K562 (cell line): ENCODE measurements around the gene LZTR1. TPM values are rescaled to one million over a fixed set of nuclear protein-coding genes. Genes with fewer than 3 reads are reported as not detected.

Experiments
- ELF1 ChIP-seq: fragments of 200-800 bp; sonication (Bioruptor generic); IDR thresholded peaks from 2 replicates; pipeline ENCODE4 v1.6.1; 2016; ENCODE audit warnings: missing genetic modification characterization, missing compliant biosample characterization
- MED1 ChIP-seq: sonication (generic); formaldehyde crosslinking; IDR thresholded peaks from 2 replicates; pipeline ENCODE4 v1.8.1; 2023; ENCODE audit warnings: missing genetic modification reagents, borderline replicate concordance
- SPI1 ChIP-seq: IDR thresholded peaks from 2 replicates; pipeline ENCODE4 v1.6.1; 2011; ENCODE audit warnings: low read depth, low read length, control low read depth, borderline replicate concordance
- ZNF384 ChIP-seq: IDR thresholded peaks from 2 replicates; pipeline ENCODE4 v1.6.1; 2012; ENCODE audit warnings: low read depth, low read length, improper control_type of control experiment
- polyA plus RNA-seq, 8 experiments: library from polyadenylated mRNA; depleted of rRNA in 4 of 8; stranded (reverse) in 5 of 8; unstranded in 3 of 8; fragments of >200 nt; fragmentation: Nextera tagmentation in 2 of 8; fragmentation: Illumina TruSeq in 1 of 8; extraction: Ambion mirVana in 2 of 8; extraction: Trizol in 1 of 8; gene quantifications; 2 replicates each; pipeline versions ENCODE4 v1.2.1 to v1.2.3, GENCODE V29; 2011 to 2014; ENCODE audit warnings: inconsistent platforms in 1 of 8, missing spikeins in 1 of 8
- total RNA-seq, 7 experiments: library from RNA; depleted of rRNA in 6 of 7; stranded (reverse); fragments of >200 nt in 6 of 7; fragmentation: Illumina TruSeq in 2 of 7; extraction: Trizol in 2 of 7; gene quantifications; 2 replicates each; pipeline versions ENCODE4 v1.2.1 to v1.2.3, GENCODE V29; 2011 to 2021; ENCODE audit warnings: low replicate concordance in 1 of 7
- TF ChIP-seq, protein P1 (sequence below): sonication (generic); formaldehyde crosslinking; IDR thresholded peaks from 2 replicates; pipeline ENCODE4 v1.8.0; 2022; ENCODE audit warnings: missing genetic modification reagents, mild to moderate bottlenecking, borderline replicate concordance
- TF ChIP-seq, protein P2 (sequence below): sonication (generic); formaldehyde crosslinking; IDR thresholded peaks from 2 replicates; pipeline ENCODE4 v1.8.1; 2023; ENCODE audit warnings: mild to moderate bottlenecking, missing genetic modification reagents
- TF ChIP-seq, protein P3 (sequence below): fragments of 250-450 bp; sonication (Bioruptor Pico); IDR thresholded peaks from 2 replicates; pipeline ENCODE4 v1.4.0; 2020; ENCODE audit warnings: borderline replicate concordance
- TF ChIP-seq, protein P4 (sequence below), 2 experiments: IDR thresholded peaks in 1 of 2; conservative IDR thresholded peaks in 1 of 2; 2 replicates each; pipeline ENCODE4 v1.6.1; 2016; ENCODE audit warnings: low read depth in 2 of 2, mild to moderate bottlenecking in 1 of 2, missing compliant biosample characterization in 1 of 2, missing genetic modification characterization in 1 of 2, moderate library complexity in 1 of 2
- TF ChIP-seq, protein P5 (sequence below): fragments of 450-650 bp; IDR thresholded peaks from 2 replicates; pipeline ENCODE4 v1.6.1; 2016; ENCODE audit warnings: borderline replicate concordance
- TF ChIP-seq, protein P6 (sequence below): fragments of 250-450 bp; sonication (Bioruptor Pico); IDR thresholded peaks from 2 replicates; pipeline ENCODE4 v1.6.1; 2021; ENCODE audit warnings: mild to moderate bottlenecking
- TF ChIP-seq, protein P7 (sequence below): fragments of 450-650 bp; IDR thresholded peaks from 2 replicates; pipeline ENCODE4 v1.7.0; 2016; ENCODE audit warnings: borderline replicate concordance

The LZTR1 gene
- total and polyA plus RNA-seq, 9 of the 15 experiments (the other 6 are each of a cell fraction or from before 2014, with no cell fraction given) = 2.2 to 135 (median 63.0) TPM

DNA sequence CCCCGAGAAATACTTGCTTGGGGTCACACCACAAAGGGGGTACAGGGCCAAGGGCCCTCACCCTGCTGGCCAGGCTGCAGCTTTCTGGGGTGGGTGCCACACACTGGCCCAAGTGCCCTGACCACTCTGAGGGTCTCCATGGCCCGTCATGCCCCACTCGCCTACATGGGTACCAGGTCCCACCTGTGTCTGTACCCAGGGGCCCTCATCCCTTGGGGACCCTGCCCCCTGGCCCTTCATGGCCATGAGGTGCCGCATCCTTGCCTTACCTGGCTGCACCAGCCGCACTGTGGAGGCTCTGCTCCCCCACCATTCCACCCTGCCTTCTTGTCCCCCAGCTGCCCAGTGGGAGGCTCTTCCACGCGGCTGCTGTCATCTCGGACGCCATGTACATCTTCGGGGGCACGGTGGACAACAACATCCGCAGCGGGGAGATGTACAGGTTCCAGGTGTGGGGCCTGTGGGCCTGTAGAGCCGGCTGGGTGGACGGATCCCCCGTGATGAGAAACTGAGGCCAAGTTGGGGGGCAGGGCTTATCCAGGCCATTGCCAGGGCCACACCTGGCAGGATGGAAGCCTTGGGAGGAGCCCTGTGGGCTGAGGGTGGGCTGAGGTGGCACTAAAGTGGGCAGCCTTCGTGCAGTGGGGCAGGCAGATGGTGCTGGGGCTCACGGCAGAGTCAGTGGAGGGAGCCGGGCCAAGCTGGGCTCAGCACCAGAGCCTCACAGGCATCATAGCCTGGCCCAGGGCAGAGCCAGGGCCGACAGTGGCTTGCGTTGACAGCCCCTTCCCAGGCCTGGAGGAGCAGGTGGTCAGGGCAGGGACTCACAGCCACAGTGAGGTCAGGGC lies 10.6 kb downstream of the LZTR1 start (continued):
- TF ChIP-seq, protein P1, sequence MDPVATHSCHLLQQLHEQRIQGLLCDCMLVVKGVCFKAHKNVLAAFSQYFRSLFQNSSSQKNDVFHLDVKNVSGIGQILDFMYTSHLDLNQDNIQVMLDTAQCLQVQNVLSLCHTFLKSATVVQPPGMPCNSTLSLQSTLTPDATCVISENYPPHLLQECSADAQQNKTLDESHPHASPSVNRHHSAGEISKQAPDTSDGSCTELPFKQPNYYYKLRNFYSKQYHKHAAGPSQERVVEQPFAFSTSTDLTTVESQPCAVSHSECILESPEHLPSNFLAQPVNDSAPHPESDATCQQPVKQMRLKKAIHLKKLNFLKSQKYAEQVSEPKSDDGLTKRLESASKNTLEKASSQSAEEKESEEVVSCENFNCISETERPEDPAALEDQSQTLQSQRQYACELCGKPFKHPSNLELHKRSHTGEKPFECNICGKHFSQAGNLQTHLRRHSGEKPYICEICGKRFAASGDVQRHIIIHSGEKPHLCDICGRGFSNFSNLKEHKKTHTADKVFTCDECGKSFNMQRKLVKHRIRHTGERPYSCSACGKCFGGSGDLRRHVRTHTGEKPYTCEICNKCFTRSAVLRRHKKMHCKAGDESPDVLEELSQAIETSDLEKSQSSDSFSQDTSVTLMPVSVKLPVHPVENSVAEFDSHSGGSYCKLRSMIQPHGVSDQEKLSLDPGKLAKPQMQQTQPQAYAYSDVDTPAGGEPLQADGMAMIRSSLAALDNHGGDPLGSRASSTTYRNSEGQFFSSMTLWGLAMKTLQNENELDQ (CRISPR knock-in tag) = no peak
- TF ChIP-seq, protein P2, sequence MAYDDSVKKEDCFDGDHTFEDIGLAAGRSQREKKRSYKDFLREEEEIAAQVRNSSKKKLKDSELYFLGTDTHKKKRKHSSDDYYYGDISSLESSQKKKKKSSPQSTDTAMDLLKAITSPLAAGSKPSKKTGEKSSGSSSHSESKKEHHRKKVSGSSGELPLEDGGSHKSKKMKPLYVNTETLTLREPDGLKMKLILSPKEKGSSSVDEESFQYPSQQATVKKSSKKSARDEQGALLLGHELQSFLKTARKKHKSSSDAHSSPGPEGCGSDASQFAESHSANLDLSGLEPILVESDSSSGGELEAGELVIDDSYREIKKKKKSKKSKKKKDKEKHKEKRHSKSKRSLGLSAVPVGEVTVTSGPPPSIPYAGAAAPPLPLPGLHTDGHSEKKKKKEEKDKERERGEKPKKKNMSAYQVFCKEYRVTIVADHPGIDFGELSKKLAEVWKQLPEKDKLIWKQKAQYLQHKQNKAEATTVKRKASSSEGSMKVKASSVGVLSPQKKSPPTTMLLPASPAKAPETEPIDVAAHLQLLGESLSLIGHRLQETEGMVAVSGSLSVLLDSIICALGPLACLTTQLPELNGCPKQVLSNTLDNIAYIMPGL (CRISPR knock-in tag) = peak; percentile 30; the same call in 1 of the 2 replicates
- TF ChIP-seq ELF1 (tag) (no peak), MED1 (CRISPR knock-in tag) (no peak), SPI1 (no peak), ZNF384 (no peak)
- TF ChIP-seq, protein P3, sequence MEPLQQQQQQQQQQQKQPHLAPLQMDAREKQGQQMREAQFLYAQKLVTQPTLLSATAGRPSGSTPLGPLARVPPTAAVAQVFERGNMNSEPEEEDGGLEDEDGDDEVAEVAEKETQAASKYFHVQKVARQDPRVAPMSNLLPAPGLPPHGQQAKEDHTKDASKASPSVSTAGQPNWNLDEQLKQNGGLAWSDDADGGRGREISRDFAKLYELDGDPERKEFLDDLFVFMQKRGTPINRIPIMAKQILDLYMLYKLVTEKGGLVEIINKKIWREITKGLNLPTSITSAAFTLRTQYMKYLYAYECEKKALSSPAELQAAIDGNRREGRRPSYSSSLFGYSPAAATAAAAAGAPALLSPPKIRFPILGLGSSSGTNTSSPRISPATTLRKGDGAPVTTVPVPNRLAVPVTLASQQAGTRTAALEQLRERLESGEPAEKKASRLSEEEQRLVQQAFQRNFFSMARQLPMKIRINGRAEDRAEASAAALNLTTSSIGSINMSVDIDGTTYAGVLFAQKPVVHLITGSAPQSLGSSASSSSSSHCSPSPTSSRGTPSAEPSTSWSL = peak; percentile 51; the same call in 1 of the 2 replicates
- TF ChIP-seq, protein P4, sequence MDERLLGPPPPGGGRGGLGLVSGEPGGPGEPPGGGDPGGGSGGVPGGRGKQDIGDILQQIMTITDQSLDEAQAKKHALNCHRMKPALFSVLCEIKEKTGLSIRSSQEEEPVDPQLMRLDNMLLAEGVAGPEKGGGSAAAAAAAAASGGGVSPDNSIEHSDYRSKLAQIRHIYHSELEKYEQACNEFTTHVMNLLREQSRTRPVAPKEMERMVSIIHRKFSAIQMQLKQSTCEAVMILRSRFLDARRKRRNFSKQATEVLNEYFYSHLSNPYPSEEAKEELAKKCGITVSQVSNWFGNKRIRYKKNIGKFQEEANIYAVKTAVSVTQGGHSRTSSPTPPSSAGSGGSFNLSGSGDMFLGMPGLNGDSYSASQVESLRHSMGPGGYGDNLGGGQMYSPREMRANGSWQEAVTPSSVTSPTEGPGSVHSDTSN (CRISPR knock-in tag; IDR thresholded peaks at IDR 0.05; ENCODE audit: low read depth) = peak; percentile 44; the same call in 1 of the 2 replicates
- TF ChIP-seq, protein P4 (tag; conservative IDR thresholded peaks at IDR 0.05; ENCODE audit: low read depth) = no peak
- TF ChIP-seq, protein P5, sequence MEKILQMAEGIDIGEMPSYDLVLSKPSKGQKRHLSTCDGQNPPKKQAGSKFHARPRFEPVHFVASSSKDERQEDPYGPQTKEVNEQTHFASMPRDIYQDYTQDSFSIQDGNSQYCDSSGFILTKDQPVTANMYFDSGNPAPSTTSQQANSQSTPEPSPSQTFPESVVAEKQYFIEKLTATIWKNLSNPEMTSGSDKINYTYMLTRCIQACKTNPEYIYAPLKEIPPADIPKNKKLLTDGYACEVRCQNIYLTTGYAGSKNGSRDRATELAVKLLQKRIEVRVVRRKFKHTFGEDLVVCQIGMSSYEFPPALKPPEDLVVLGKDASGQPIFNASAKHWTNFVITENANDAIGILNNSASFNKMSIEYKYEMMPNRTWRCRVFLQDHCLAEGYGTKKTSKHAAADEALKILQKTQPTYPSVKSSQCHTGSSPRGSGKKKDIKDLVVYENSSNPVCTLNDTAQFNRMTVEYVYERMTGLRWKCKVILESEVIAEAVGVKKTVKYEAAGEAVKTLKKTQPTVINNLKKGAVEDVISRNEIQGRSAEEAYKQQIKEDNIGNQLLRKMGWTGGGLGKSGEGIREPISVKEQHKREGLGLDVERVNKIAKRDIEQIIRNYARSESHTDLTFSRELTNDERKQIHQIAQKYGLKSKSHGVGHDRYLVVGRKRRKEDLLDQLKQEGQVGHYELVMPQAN = no peak
- TF ChIP-seq, protein P6, sequence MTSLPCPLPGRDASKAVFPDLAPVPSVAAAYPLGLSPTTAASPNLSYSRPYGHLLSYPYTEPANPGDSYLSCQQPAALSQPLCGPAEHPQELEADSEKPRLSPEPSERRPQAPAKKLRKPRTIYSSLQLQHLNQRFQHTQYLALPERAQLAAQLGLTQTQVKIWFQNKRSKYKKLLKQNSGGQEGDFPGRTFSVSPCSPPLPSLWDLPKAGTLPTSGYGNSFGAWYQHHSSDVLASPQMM (CRISPR knock-in tag) = no peak
- TF ChIP-seq, protein P7, sequence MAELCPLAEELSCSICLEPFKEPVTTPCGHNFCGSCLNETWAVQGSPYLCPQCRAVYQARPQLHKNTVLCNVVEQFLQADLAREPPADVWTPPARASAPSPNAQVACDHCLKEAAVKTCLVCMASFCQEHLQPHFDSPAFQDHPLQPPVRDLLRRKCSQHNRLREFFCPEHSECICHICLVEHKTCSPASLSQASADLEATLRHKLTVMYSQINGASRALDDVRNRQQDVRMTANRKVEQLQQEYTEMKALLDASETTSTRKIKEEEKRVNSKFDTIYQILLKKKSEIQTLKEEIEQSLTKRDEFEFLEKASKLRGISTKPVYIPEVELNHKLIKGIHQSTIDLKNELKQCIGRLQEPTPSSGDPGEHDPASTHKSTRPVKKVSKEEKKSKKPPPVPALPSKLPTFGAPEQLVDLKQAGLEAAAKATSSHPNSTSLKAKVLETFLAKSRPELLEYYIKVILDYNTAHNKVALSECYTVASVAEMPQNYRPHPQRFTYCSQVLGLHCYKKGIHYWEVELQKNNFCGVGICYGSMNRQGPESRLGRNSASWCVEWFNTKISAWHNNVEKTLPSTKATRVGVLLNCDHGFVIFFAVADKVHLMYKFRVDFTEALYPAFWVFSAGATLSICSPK = no peak
